ENCODE data around the gene TSPAN4. TPM values are rescaled to one million over a fixed set of nuclear protein-coding genes. Genes with fewer than 3 reads are reported as not detected.

TSPAN4 gene
- total RNA-seq, 1 donor from 2014 or later: 2.3 TPM

DNA sequence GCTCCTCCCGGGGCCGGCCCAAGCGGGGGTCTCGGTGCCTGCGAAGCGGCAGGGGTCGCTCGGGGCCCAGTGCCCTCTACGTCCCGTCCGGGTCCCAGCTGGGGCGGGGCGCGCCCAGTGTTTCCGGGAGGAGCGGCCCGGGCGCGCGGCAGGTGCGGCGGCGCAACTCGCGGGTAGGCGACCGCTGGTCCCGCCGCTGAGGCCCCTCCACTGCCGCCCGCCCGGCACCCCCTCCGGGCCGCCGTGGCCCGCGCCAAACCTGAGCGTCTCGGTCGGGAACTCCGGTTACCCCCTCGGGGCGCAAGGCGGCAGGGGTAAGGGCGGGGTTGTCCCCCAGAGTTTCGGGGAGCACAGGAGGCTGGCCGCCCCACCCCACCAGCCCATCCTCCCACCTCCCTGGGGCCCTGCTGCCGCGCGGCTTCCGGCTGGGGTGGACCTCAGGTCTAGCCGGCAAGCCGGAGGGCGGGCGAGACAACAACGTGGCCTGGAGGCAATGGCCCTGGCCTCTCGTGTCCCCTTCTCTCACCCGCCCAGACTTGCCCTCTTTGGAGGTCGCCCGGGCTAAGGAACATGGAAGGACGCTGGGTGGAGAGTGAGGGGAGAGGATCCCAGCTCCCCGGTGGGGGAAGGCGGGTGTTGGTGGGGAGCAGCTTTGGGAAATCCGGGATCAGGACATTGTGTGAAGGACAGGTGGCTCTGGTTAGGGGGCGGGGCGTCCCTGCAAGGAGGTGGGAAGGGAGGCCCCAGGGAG, 15.3 kb upstream of the TSPAN4 start:
- H3K4me1 Mint-ChIP-seq: peaks cover 42% of the 10 kb centered on the region
- H3K27me3 Mint-ChIP-seq: peaks cover 3% of the 10 kb centered on the region
- ATAC-seq (ENCODE audit: low read depth) (peak; percentile 16), DNase-seq (peak; percentile 47)
- H3K27ac Mint-ChIP-seq: peak overlapping the region; percentile 61
- intact Hi-C loops (cut with micrococcal nuclease): no loop called here
- H3K4me3 Mint-ChIP-seq: peak overlapping the region; percentile 80
- POLR2A ChIA-PET: interaction anchor here (0.6 to 8.3 kb wide), 4 partner anchors 9 to 211 kb away, joined by 3 to 104 read pairs (median 5); partner anchors contain the start of genes PNPLA2 and TSPAN4
- peaks cover 19% of the 10 kb centered on the region for H3K36me3 Mint-ChIP-seq (ENCODE audit: low read depth)
- CTCF ChIA-PET: no interaction called here
- H3K9me3 Mint-ChIP-seq: no peaks in the 10 kb centered on the region
- TF ChIP-seq, protein P1, sequence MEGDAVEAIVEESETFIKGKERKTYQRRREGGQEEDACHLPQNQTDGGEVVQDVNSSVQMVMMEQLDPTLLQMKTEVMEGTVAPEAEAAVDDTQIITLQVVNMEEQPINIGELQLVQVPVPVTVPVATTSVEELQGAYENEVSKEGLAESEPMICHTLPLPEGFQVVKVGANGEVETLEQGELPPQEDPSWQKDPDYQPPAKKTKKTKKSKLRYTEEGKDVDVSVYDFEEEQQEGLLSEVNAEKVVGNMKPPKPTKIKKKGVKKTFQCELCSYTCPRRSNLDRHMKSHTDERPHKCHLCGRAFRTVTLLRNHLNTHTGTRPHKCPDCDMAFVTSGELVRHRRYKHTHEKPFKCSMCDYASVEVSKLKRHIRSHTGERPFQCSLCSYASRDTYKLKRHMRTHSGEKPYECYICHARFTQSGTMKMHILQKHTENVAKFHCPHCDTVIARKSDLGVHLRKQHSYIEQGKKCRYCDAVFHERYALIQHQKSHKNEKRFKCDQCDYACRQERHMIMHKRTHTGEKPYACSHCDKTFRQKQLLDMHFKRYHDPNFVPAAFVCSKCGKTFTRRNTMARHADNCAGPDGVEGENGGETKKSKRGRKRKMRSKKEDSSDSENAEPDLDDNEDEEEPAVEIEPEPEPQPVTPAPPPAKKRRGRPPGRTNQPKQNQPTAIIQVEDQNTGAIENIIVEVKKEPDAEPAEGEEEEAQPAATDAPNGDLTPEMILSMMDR (IDR thresholded peaks at IDR 0.05): no peak

DNA sequence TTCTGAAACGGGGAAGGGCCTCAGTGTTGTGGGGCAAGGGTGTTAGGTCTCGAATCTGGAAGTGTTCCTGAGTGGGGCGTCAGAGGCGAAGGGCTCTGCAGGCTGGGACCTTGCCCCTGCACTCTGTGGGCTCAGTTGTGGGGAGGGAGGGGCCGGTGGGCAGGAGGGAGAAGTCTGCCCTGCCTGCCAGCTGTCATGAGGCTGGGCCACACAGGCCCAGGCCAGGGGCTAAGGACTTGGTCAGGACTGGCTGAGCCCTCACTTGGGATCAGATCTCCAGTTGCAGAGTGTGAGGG, 14.8 kb upstream of the TSPAN4 start, which contains the start of gene CRACR2B:
TSS of gene CRACR2B (plus strand) at position 23 of the 296 bp plus-strand sequence. CDS start 689 bp downstream, outside the sequence.
- Mint-ChIP-seq H3K36me3 (ENCODE audit: low read depth) (peaks cover 15% of the 10 kb centered on the region), H3K27me3 (peaks cover 3% of the 10 kb centered on the region), H3K27ac (peak within 1 kb of the TSS; percentile 61), H3K4me1 (peaks cover 42% of the 10 kb centered on the region), H3K4me3 (peak within 1 kb of the TSS; percentile 80), H3K9me3 (no peaks in the 10 kb centered on the region)
- ATAC-seq (ENCODE audit: low read depth): no peak
- no peak for DNase-seq
- TF ChIP-seq, protein P1 (IDR thresholded peaks at IDR 0.05): no peak
- intact Hi-C loops (cut with micrococcal nuclease): no loop called here
- ChIA-PET CTCF (no interaction called here), POLR2A (interaction anchor here (0.6 to 8.3 kb wide), 5 partner anchors 9 to 30 kb away, joined by 3 to 104 read pairs (median 4); partner anchors contain the start of genes PNPLA2 and TSPAN4)

DNA sequence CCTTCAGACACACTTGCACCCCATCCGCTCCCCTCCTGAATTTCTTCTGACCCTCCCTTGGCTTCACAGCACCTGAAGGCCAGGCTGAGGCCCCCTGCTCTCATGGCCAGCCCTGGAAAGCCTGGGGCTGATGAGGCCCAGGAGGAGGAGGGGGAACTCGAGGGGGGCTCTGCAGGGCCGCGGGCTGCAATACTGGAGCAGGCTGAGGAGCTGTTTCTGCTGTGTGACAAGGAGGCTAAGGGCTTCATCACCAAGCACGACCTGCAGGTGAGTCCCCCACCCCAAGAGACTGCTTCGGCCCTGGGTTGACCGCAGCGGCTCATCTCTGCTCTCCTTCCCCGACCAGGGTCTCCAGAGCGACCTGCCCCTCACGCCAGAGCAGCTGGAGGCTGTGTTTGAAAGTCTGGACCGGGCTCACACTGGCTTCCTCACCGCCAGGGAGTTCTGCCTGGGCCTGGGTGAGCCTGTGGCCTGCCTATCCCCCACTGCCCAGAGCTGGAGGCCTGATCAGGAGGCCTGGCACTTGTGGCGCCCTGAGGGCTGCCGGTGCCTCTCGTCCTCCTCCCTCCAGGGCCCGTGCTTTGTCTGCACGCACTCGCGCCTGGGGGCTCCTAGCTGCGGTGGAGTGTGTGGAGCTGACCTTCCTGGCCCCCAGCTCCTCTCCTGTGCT, 14.0 kb upstream of the TSPAN4 start:
- Mint-ChIP-seq H3K27ac (no peak overlapping the region), H3K4me1 (peaks cover 44% of the 10 kb centered on the region), H3K9me3 (no peaks in the 10 kb centered on the region), H3K27me3 (peaks cover 3% of the 10 kb centered on the region), H3K36me3 (ENCODE audit: low read depth) (peaks cover 14% of the 10 kb centered on the region), H3K4me3 (peak overlapping the region; percentile 71)
- TF ChIP-seq, protein P1 (IDR thresholded peaks at IDR 0.05): no peak
- DNase-seq (no peak), ATAC-seq (ENCODE audit: low read depth) (no peak)
- ChIA-PET CTCF (no interaction called here), POLR2A (interaction anchor here (0.5 to 8.3 kb wide), 8 partner anchors 10 to 81 kb away, joined by 3 to 104 read pairs (median 4); partner anchors contain the start of genes PNPLA2, POLR2L, RPLP2 and TSPAN4)
- intact Hi-C loops (cut with micrococcal nuclease): no loop called here

DNA sequence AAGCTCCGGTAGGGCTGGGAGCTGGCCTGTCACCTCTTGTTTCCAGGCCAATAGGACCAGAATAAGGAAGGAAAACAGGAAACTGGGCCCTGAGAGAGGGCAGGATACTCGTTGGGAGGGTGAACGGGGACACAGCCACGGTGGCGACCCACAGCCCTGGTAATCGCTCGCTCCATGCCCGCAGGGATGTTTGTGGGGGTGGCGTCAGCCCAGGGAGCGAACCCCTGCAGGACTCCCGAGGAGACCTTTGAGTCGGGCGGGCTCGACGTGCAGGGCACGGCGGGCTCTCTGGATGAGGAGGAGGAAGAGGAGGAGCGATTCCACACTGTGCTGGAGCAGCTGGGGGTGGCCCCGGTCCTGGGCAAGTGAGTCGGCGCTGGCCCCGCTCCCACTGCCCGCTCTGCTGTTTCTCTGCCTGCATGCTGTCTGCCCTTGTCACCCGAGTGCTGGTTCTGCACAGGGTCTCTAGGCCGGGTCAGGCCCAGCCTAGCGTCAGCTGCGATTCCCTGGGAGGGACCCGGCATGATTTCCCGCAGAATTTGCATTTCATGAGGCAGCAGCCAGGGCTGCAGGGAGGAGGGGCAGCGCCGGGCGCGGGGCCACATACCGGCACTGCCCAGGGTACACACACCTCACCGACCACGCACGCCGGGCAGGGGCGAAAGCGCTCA, 13.3 kb upstream of the TSPAN4 start:
- no peaks in the 10 kb centered on the region for H3K9me3 Mint-ChIP-seq
- H3K4me3 Mint-ChIP-seq: peak overlapping the region; percentile 71
- CTCF ChIA-PET: no interaction called here
- TF ChIP-seq, protein P1 (IDR thresholded peaks at IDR 0.05): no peak
- no peak overlapping the region for H3K27ac Mint-ChIP-seq
- DNase-seq (no peak), ATAC-seq (ENCODE audit: low read depth) (no peak)
- H3K4me1 Mint-ChIP-seq: peaks cover 51% of the 10 kb centered on the region
- peaks cover 6% of the 10 kb centered on the region for H3K27me3 Mint-ChIP-seq
- intact Hi-C loops (cut with micrococcal nuclease): no loop called here
- peaks cover 9% of the 10 kb centered on the region for H3K36me3 Mint-ChIP-seq (ENCODE audit: low read depth)
- POLR2A ChIA-PET: interaction anchor here (0.5 to 8.3 kb wide), 6 partner anchors 11 to 80 kb away, joined by 4 to 104 read pairs (median 4); partner anchors contain the start of genes PNPLA2, POLR2L, RPLP2 and TSPAN4
